ENCODE results near the gene ZBTB20. TPM values are rescaled to one million over a fixed set of nuclear protein-coding genes. Genes with fewer than 3 reads are reported as not detected.
A peak's percentile ranks its signal among the peaks of the same experiment; 100 is the strongest.

The ZBTB20 gene
- polyA plus RNA-seq, 1 of the 3 experiments (the other 2 are of a cell fraction), result 0.43 TPM

- no peaks in the 10 kb centered on the region for H3K9me3 ChIP-seq
- no peaks in the 10 kb centered on the region for H3K9me2 ChIP-seq
- peaks cover 10% of the 10 kb centered on the region for H3F3A ChIP-seq (replicated peaks; ENCODE audit: insufficient read depth)
- no peaks in the 10 kb centered on the region for H4K20me1 ChIP-seq (ENCODE audit: insufficient read depth)
- ChIA-PET POLR2A (no interaction called here), CTCF (no interaction called here)
- no peak for DNase-seq
- H3K79me2 ChIP-seq (ENCODE audit: insufficient read depth), result 0 out of 2 replicates have a peak, but pooled peaks cover 3% of the 10 kb centered on the region
- H2AFZ ChIP-seq (ENCODE audit: low read depth), result no peak overlapping the region
- H3K4me3 ChIP-seq (ENCODE audit: low read depth in 2 of 2, low read length in 1 of 2), result no peak overlapping the region
- H3K4me2 ChIP-seq, result no peak overlapping the region
- 97% methylated on average over 4 of the region's 4 CpGs for WGBS (ENCODE audit: low lambda C conversion rate)
- no peak overlapping the region for H3K9ac ChIP-seq
- TF ChIP-seq ZBTB33 (IDR thresholded peaks at IDR 0.05; ENCODE audit: borderline replicate concordance, low read depth) (no peak), FOSL2 (IDR thresholded peaks at IDR 0.05; ENCODE audit: borderline replicate concordance, low read depth) (peak; percentile 56; the same call in 1 of the 2 replicates), USF2 (IDR thresholded peaks at IDR 0.05; ENCODE audit: borderline replicate concordance, low read depth, low read length) (no peak), JUND (IDR thresholded peaks at IDR 0.05) (0 out of 2 replicates have a peak, but pooled peaks have one; percentile 14), PBX3 (IDR thresholded peaks at IDR 0.05) (peak; percentile 61), IRF3 (IDR thresholded peaks at IDR 0.05; ENCODE audit: low read depth, low read length) (no peak), POLR2AphosphoS5 (IDR thresholded peaks at IDR 0.05; ENCODE audit: low read depth, low read length) (no peak), EP300 (IDR thresholded peaks at IDR 0.05; ENCODE audit: borderline replicate concordance in 1 of 2, low read depth in 1 of 2, low read length in 1 of 2) (no peak), EZH2phosphoT487 (IDR thresholded peaks at IDR 0.05; ENCODE audit: borderline replicate concordance, low read depth) (no peak)
- H3K4me1 ChIP-seq (ENCODE audit: control insufficient read depth in 1 of 2, insufficient read depth in 2 of 2, low read depth in 1 of 2, low read length in 1 of 2), result peaks cover 0 to 7% of the 10 kb centered on the region in 2 experiments; a peak in 1 of 4 replicates
- H3K27ac ChIP-seq (ENCODE audit: low read depth in 2 of 2, low read length in 1 of 2), result no peak overlapping the region
- no peaks in the 10 kb centered on the region for H3K27me3 ChIP-seq (ENCODE audit: insufficient read depth)
- no peaks in the 10 kb centered on the region for H3K36me3 ChIP-seq (replicated peaks in 1 of 2; ENCODE audit: control insufficient read depth in 1 of 2, insufficient read depth in 2 of 2, low read length in 1 of 2)
These were observed 642.0 kb downstream of the ZBTB20 start for GRCh38 chr3:114504941-114505628.

GRCh38 chr3:114502204-114502603 lies 644.9 kb downstream of the ZBTB20 start:
- peaks cover 0 to 13% of the 10 kb centered on the region in 2 experiments; a peak in 2 of 4 replicates for H3K4me1 ChIP-seq (ENCODE audit: control insufficient read depth in 1 of 2, insufficient read depth in 2 of 2, low read depth in 1 of 2, low read length in 1 of 2)
- no peak overlapping the region for H3K4me2 ChIP-seq
- WGBS (ENCODE audit: low lambda C conversion rate), result 100% methylated on average over 1 of the region's 1 CpG
- H3K9ac ChIP-seq, result no peak overlapping the region
- no peak for DNase-seq
- no peaks in the 10 kb centered on the region for H3K9me3 ChIP-seq
- H3F3A ChIP-seq (replicated peaks; ENCODE audit: insufficient read depth), result peaks cover 10% of the 10 kb centered on the region
- 0 out of 2 replicates have a peak, but pooled peaks cover 3% of the 10 kb centered on the region for H3K79me2 ChIP-seq (ENCODE audit: insufficient read depth)
- no peak overlapping the region for H3K27ac ChIP-seq (ENCODE audit: low read depth in 2 of 2, low read length in 1 of 2)
- ChIA-PET POLR2A (no interaction called here), CTCF (no interaction called here)
- H3K36me3 ChIP-seq (replicated peaks in 1 of 2; ENCODE audit: control insufficient read depth in 1 of 2, insufficient read depth in 2 of 2, low read length in 1 of 2), result no peaks in the 10 kb centered on the region
- no peaks in the 10 kb centered on the region for H4K20me1 ChIP-seq (ENCODE audit: insufficient read depth)
- H2AFZ ChIP-seq (ENCODE audit: low read depth), result no peak overlapping the region
- no peak overlapping the region for H3K4me3 ChIP-seq (ENCODE audit: low read depth in 2 of 2, low read length in 1 of 2)
- no peaks in the 10 kb centered on the region for H3K9me2 ChIP-seq
- TF ChIP-seq NFIC (IDR thresholded peaks at IDR 0.05; ENCODE audit: borderline replicate concordance) (no peak), GATA2 (CRISPR knock-in tag; IDR thresholded peaks at IDR 0.05) (no peak), MXI1 (IDR thresholded peaks at IDR 0.05; ENCODE audit: low read depth, low read length) (no peak), EZH2phosphoT487 (IDR thresholded peaks at IDR 0.05; ENCODE audit: borderline replicate concordance, low read depth) (no peak), RAD21 (IDR thresholded peaks at IDR 0.05; ENCODE audit: low read length) (no peak), ELF1 (IDR thresholded peaks at IDR 0.05) (no peak), RXRA (IDR thresholded peaks at IDR 0.05; ENCODE audit: borderline replicate concordance, low read depth) (no peak)
- H3K27me3 ChIP-seq (ENCODE audit: insufficient read depth), result no peaks in the 10 kb centered on the region

All from SK-N-SH (cell line).